Ishikawa (cell line): ENCODE data around the gene WDR86.

Experiments used
- CEBPB ChIP-seq: IDR thresholded peaks from 2 replicates; pipeline ENCODE4 v1.6.1; 2012
- CREB1 ChIP-seq: IDR thresholded peaks from 2 replicates; pipeline ENCODE4 v1.6.1; 2012; ENCODE audit warnings: low read depth
- EGR1 ChIP-seq: IDR thresholded peaks from 2 replicates; pipeline ENCODE4 v1.6.1; 2012
- EP300 ChIP-seq: IDR thresholded peaks from 2 replicates; pipeline ENCODE4 v1.6.1; 2012; ENCODE audit warnings: borderline replicate concordance
- FOXM1 ChIP-seq: IDR thresholded peaks from 2 replicates; pipeline ENCODE4 v1.6.1; 2012; ENCODE audit warnings: low read depth, borderline replicate concordance
- MAX ChIP-seq: IDR thresholded peaks from 2 replicates; pipeline ENCODE4 v1.6.1; 2012
- NFIC ChIP-seq: IDR thresholded peaks from 2 replicates; pipeline ENCODE4 v1.6.1; 2012
- RAD21 ChIP-seq: IDR thresholded peaks from 2 replicates; pipeline ENCODE4 v1.6.1; 2012; ENCODE audit warnings: low read depth
- REST ChIP-seq: IDR thresholded peaks from 2 replicates; pipeline ENCODE4 v1.6.1; 2012; ENCODE audit warnings: low read depth, mild to moderate bottlenecking
- TAF1 ChIP-seq: IDR thresholded peaks from 2 replicates; pipeline ENCODE4 v1.6.1; 2012; ENCODE audit warnings: low read depth, mild to moderate bottlenecking
- TEAD4 ChIP-seq: IDR thresholded peaks from 2 replicates; pipeline ENCODE4 v1.6.1; 2012
- USF1 ChIP-seq: IDR thresholded peaks from 2 replicates; pipeline ENCODE4 v1.6.1; 2012
- YY1 ChIP-seq: IDR thresholded peaks from 2 replicates; pipeline ENCODE4 v1.6.1; 2012; ENCODE audit warnings: low read depth
- ZBTB7A ChIP-seq: IDR thresholded peaks from 2 replicates; pipeline ENCODE4 v1.6.1; 2012; ENCODE audit warnings: low read depth

- TF ChIP-seq CEBPB = no peak
- no peak for TF ChIP-seq RAD21
- TF ChIP-seq YY1 = no peak
- no peak for TF ChIP-seq EGR1
- TF ChIP-seq EP300 = no peak
- no peak for TF ChIP-seq REST
- no peak for TF ChIP-seq USF1
- TF ChIP-seq MAX = no peak
- TF ChIP-seq NFIC = no peak
- TF ChIP-seq TAF1 = no peak
- TF ChIP-seq CREB1 = no peak
- TF ChIP-seq FOXM1 = no peak
- no peak for TF ChIP-seq TEAD4
- no peak for TF ChIP-seq ZBTB7A
Measured at GRCh38 chr7:151452680-151453325, 43.0 kb upstream of the WDR86 start.
